Ishikawa (cell line): ENCODE results near the gene ACP1.

ENCODE experiments used
- CEBPB ChIP-seq: IDR thresholded peaks from 2 replicates; pipeline ENCODE4 v1.6.1; 2012
- EGR1 ChIP-seq: IDR thresholded peaks from 2 replicates; pipeline ENCODE4 v1.6.1; 2012
- EP300 ChIP-seq: IDR thresholded peaks from 2 replicates; pipeline ENCODE4 v1.6.1; 2012; ENCODE audit warnings: borderline replicate concordance
- RAD21 ChIP-seq: IDR thresholded peaks from 2 replicates; pipeline ENCODE4 v1.6.1; 2012; ENCODE audit warnings: low read depth
- YY1 ChIP-seq: IDR thresholded peaks from 2 replicates; pipeline ENCODE4 v1.6.1; 2012; ENCODE audit warnings: low read depth

GRCh38 chr2:285531-285930 is 20.8 kb downstream of the ACP1 start:
- TF ChIP-seq EP300 (no peak), RAD21 (no peak), EGR1 (no peak), CEBPB (no peak), YY1 (no peak)
